Uterus (tissue), 4 donors: ENCODE measurements around the gene ITFG2. TPM values are rescaled to one million over a fixed set of nuclear protein-coding genes. Genes with fewer than 3 reads are reported as not detected.
A peak's percentile ranks its signal among the peaks of the same experiment; 100 is the strongest.

ENCODE experiments used
- DNase-seq, 2 donors: peaks; one replicate each; pipeline ENCODE4 v3.0.0-alpha.2; 2019 to 2020
- H3K27ac ChIP-seq, 2 donors: fragments of 200-600 bp; sonication (generic); 1 replicate in 1 of 2; 2 replicates in 1 of 2; pipeline ENCODE4 v1.5.1; 2016 to 2018
- H3K27me3 ChIP-seq, 2 donors: fragments of 200-600 bp; sonication (generic); one replicate each; pipeline ENCODE4 v1.5.1; 2018 to 2019; ENCODE audit warnings: control low read depth in 1 of 2
- H3K36me3 ChIP-seq, 2 donors: fragments of 200-600 bp; sonication (generic); one replicate each; pipeline ENCODE4 v1.5.1; 2019; ENCODE audit warnings: control low read depth in 1 of 2
- H3K4me1 ChIP-seq, 2 donors: fragments of 200-600 bp; sonication (generic); one replicate each; pipeline ENCODE4 v1.5.1; 2018 to 2019; ENCODE audit warnings: control low read depth in 1 of 2
- H3K4me3 ChIP-seq, 2 donors: fragments of 200-600 bp; sonication (generic); 1 replicate in 1 of 2; 2 replicates in 1 of 2; pipeline ENCODE4 v1.5.1; 2018 to 2019; ENCODE audit warnings: mild to moderate bottlenecking in 1 of 2
- H3K9me3 ChIP-seq, 2 donors: fragments of 200-600 bp; sonication (generic); one replicate each; pipeline ENCODE4 v1.5.1; 2019; ENCODE audit warnings: control low read depth in 1 of 2
- CTCF ChIP-seq, 4 experiments: fragments of 200-600 bp in 2 of 4; fragments of 450-650 bp in 2 of 4; sonication (generic) in 2 of 4; IDR thresholded peaks; one replicate each; pipeline ENCODE4 v1.5.1; 2016 to 2019; ENCODE audit warnings: antibody characterized with exemption in 4 of 4, mild to moderate bottlenecking in 2 of 4, moderate library complexity in 1 of 4
- POLR2A ChIP-seq, 2 donors: fragments of 450-650 bp; IDR thresholded peaks; one replicate each; pipeline ENCODE4 v1.6.1; 2016; ENCODE audit warnings: antibody characterized with exemption in 2 of 2, mild to moderate bottlenecking in 1 of 2, moderate library complexity in 1 of 2
- intact Hi-C: fragments of 100-400 bp; cut with DNase I; formaldehyde crosslinking; loops from one replicate; pipeline ENCODE4 v1.15.1; 2023; ENCODE audit warnings: low total_unique reads
- total RNA-seq, 4 donors: library from RNA; depleted of rRNA in 3 of 4; stranded (reverse); fragments of >200 nt in 3 of 4; gene quantifications; one replicate each; pipeline versions ENCODE4 v1.1.0 to v1.2.4, GENCODE V29; 2014 to 2023
- donor health status: DM: yes; HTN: yes; CAD: no.

Gene ITFG2
- total RNA-seq, 4 donors from 2014 or later, result 30.5 to 92.6 (median 35.0) TPM

DNA sequence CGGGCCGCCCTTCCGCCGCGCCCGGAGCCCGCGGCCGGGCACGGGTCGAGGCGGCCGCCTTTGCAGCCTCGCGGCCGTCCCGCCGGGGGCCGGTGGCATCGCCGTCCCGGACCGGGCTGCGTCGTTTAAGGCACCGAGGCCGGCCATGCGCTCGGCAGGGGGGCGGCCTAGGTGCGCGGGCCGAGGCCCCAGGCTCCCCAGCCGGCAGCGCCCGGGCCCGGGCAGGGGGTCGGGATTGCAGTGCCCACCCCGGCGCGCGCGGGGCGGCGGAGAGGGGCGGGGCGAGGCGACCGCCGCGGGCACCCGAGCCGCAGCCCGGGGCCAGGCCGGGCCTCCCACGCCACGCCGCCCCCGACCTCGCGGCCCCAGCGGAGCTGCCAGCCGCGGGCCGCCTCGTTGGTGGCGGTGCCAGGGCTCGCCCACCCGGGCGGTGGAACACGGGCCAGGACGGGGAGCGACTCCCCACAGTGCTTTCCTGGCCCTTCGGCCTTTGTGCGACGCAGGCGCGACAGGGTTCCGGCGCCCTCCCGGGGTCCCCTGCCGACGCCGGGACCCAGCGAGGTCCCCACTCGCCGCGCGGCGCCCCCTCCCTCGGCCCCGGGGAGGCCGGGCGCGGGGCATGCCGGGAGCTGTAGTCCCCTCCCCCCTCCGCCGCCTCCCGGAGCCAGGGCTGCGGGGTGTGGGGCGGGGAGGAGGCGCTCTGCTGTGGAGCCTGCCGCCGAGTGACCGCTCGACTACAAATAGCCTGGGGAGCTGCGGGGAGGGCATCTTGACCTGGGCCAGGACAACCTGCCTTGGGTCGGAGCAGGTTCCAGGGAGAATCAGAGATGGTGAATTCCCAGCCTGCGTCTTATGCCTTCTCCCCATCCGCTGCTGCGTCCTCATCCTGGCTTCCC is 16.9 kb upstream of the ITFG2 start:
- peak in 1 of 2 donors; percentile 61 for TF ChIP-seq POLR2A (IDR thresholded peaks at IDR 0.05)
- TF ChIP-seq CTCF (IDR thresholded peaks at IDR 0.05), result peak in 2 of 4 experiments; percentile 5 to 7
- Histone ChIP-seq H3K27ac (peak overlapping the region; percentile 86 to 94), H3K4me1 (peaks cover 0 to 5% of the 10 kb centered on the region in 2 donors), H3K27me3 (no peaks in the 10 kb centered on the region), H3K9me3 (no peaks in the 10 kb centered on the region), H3K36me3 (no peaks in the 10 kb centered on the region), H3K4me3 (peak overlapping the region; percentile 58 to 87)
- peak; percentile 76 to 77 for DNase-seq
- intact Hi-C loops, result no loop called here

GRCh38 chr12:2796187-2796666 is 16.2 kb upstream of the ITFG2 start:
- no peak for DNase-seq
- no peak for TF ChIP-seq POLR2A (IDR thresholded peaks at IDR 0.05)
- no peak for TF ChIP-seq CTCF (IDR thresholded peaks at IDR 0.05)
- H3K9me3 ChIP-seq, result no peaks in the 10 kb centered on the region
- H3K27ac ChIP-seq, result peak overlapping the region; percentile 86 to 94
- peak overlapping the region; percentile 58 to 87 for H3K4me3 ChIP-seq
- intact Hi-C loops, result no loop called here
- H3K4me1 ChIP-seq, result peaks cover 0 to 5% of the 10 kb centered on the region in 2 donors
- no peaks in the 10 kb centered on the region for H3K27me3 ChIP-seq
- no peaks in the 10 kb centered on the region for H3K36me3 ChIP-seq

DNA sequence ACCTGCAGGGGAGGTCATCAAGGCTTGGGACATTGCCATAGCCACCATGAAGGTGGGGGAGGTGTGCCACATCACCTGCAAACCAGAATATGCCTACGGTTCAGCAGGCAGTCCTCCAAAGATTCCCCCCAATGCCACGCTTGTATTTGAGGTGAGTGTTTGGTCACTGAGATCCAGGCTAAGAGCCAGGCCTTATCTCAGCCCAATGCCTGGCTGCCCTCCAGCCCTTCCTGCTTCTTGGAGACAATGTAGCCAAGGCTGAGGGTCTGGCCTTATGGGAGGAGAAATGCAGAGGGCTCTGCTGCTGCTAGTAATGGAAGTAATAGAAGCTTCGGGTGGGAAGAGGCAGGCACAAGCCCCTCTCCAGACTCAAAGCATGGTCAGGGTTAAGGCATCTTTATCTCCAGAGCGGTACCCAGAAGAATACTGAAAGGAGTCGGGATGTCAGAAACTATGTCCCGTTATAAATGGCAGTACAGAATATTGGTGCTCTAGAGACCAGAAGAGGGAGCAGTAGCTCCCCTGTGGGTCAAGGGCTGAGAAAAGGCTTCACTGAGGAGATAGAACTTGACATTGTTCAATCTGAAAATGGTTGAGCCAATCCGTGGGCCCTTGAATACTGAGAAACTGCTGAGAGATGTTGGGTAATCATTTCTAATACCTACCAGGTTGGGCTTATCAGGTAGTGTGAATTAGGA is 14.6 kb upstream of the ITFG2 start:
- H3K4me1 ChIP-seq, result peaks cover 0 to 5% of the 10 kb centered on the region in 2 donors
- H3K4me3 ChIP-seq, result no peak overlapping the region
- H3K9me3 ChIP-seq, result no peaks in the 10 kb centered on the region
- peak in 1 of 2 donors; percentile 25 for DNase-seq
- intact Hi-C loops, result no loop called here
- TF ChIP-seq CTCF (IDR thresholded peaks at IDR 0.05) (no peak), POLR2A (IDR thresholded peaks at IDR 0.05) (no peak)
- H3K27ac ChIP-seq, result no peak overlapping the region
- no peaks in the 10 kb centered on the region for H3K27me3 ChIP-seq
- no peaks in the 10 kb centered on the region for H3K36me3 ChIP-seq

GRCh38 chr12:2800046-2800570 is 12.4 kb upstream of the ITFG2 start:
- Histone ChIP-seq H3K36me3 (no peaks in the 10 kb centered on the region), H3K27ac (no peak overlapping the region)

More at GRCh38 chr12:2800046-2800570, 12.4 kb upstream of the ITFG2 start:
- H3K4me1 ChIP-seq, result peaks cover 4 to 5% of the 10 kb centered on the region in 2 donors
- TF ChIP-seq CTCF (IDR thresholded peaks at IDR 0.05), result no peak
- no peak for TF ChIP-seq POLR2A (IDR thresholded peaks at IDR 0.05)
- no peak overlapping the region for H3K4me3 ChIP-seq
- DNase-seq, result no peak
- no peaks in the 10 kb centered on the region for H3K27me3 ChIP-seq
- H3K9me3 ChIP-seq, result no peaks in the 10 kb centered on the region
- intact Hi-C loops, result no loop called here
